Measurements from ENCODE around the gene SPATA13.
A peak's percentile ranks its signal among the peaks of the same experiment; 100 is the strongest.
"Not testable (repeated sequence)": the region's sequence is repeated elsewhere in the genome, so short reads cannot be mapped to it uniquely, and the experiment has no call there.

Gene SPATA13

GRCh38 chr13:24160458-24161009, at the start of gene SPATA13:
Gene SPATA13, plus strand, starts transcription at chr13:24160720. Its CDS starts 62,210 bp downstream, at chr13:24222930.
- DNase-seq = peak; percentile 93

DNA sequence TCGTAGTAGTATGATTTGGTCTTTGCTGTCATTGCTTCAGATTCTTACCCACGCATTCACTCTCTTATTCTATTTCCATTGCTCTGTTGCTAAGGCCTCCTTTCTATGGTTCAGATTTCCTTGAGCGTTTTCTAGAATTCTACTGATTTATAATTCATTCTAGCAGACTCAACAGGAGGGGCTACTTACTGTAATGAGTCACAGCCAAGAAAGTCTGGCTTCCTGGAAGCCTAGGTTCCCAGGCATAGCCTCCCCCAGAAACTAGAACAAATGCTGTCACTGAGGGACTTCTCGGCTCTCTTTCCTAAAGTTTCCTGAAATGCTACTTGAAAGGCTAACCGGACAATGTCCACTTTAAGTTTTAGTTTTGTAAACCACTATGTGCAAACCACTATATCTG, 47.7 kb upstream of the SPATA13 start:
- DNase-seq = no peak

DNA sequence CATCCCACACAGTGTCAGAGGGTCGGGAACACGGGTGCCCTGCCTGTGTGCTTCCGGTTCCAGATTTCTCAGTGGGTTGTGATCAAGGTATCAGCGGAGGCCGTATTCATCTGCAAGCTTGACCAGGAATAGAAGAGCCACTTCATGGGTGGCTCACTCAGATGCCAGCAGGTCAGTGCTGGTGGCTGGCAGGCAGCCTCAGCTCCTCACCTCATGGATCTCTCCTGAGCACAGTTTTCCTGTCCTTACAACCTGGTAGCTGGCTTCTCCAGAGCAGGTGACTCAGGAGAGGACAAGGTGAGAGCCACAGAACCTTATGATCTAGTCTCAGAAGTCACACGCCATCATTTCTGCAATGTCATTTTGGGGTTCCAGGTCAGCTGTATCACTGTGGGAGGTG, 44.8 kb upstream of the SPATA13 start:
- no peak for DNase-seq

GRCh38 chr13:24116131-24116530, 44.4 kb upstream of the SPATA13 start:
- DNase-seq = no peak

GRCh38 chr13:24118576-24118975, 41.9 kb upstream of the SPATA13 start:
- DNase-seq = no peak

DNA sequence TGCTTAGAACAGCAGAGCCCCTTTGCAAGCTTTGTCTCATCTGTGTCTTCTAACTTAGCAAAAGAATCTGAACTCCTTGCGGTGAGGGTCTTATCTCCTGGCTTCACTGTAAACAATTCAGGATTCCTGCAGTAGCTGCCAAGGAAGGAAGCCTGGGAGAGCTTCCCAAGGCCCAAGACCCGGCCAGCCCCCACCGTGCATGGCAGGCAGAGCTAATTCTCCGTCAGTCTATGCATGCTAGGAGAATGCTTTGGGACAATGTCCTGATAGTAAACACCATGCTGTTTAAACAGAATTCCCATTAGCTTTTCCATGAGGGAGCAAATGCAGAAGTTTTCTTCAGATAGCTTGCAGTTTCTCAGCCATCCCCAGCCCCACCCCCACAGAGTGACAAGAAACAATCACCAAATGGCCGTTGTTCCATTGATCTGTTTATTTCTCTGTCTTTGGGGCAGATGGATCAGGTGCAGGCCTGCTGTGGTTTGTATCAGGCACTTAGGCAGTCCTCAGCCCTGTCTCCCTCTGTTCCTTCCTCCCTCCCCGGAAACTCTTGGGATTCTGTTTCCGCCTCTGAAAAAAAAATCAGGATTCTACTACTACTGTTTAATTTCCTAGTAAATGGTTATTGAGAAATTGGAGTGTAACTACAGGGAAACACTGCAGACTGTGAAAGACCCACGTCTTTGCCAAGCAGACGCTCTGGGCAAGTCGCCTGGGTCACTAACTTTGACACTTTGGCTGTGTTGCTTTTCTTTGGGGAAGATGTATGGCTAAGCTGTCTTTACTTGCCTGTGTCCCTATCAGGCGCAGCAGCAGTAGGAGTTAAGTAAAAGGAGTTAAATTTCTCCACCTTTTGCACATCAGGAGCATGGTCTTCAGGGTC, 40.7 kb upstream of the SPATA13 start:
- no peak for DNase-seq

DNA sequence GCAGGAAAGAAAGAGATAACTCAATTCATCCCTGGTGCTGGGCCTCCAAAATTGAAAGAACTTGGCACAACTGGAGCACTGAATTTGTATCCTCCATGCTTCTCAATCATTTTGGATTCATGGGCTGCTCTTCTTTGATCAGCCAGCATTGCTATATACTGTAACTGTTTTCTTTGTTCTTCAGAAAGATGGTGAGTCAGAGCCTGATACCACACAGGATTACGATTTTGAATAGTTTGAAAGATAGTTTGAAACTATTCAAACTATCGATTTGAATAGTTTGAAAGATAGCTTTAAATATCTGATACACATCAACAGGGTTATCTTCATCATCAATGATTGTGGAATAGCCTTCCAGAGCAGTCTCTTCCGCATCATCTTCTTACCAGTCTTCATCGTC, 38.5 kb upstream of the SPATA13 start:
- DNase-seq = not testable (repeated sequence)

DNA sequence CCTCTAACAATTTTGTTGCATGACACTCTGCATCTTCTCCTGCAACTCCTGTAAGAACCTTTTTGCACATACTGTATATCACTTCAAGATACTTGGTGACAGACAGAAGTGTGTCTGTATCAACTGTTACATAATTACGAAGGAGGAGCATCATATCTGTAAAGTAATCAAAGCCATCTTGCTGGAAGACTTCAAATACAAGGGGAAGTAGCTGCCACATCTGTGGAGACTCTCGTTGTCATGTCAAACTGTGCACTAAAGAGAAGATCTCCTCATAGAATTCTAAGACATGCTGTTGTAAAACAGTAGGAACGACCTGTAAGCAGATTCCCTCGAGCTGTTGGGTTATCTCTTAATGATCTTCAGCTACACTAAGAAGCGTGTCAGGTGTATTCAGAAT, 38.0 kb upstream of the SPATA13 start:
- no peak for DNase-seq

DNA sequence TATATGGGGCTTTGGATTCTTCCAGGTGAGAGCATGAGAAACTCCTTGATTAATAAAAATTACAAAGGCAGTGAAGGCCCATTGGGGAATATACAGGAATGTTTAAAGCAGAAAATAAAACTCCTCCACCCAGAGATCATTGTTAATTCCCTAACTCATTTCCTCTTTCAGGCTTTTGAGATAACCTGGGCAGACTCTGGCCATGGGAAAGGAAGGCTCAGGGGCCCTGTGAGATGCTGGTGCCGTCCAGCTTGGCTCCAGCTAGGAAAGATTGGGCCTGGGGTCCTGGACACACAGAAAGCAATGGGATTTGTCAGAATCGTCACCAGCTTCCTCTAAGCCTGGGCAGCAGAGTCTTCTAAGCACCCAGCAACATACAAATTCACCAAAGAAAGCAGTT, 36.8 kb upstream of the SPATA13 start:
- DNase-seq = no peak

GRCh38 chr13:24124789-24125476, 35.6 kb upstream of the SPATA13 start:
- no peak for DNase-seq

- DNase-seq = no peak
Observed at GRCh38 chr13:24127116-24127631, 33.3 kb upstream of the SPATA13 start.

DNA sequence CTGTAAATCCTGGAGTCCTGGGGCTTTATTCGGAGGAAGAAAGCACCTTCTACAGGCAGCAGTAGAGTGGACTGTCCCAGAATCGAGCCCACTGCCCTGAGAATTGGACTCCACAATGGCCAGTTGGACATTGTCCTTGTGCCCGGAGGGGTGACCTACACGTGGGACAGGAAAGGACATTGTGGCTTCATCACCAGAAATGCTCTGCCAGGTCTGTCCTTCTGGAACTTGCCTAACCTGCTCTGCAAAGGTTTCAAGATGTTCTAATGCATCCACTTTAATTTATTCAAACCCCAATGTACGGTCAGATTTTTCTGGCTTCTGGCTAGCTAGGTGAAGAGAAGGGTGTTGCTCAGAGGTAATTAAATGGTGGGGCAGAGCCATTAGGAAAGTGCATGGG, 32.4 kb upstream of the SPATA13 start:
- no peak for DNase-seq

DNA sequence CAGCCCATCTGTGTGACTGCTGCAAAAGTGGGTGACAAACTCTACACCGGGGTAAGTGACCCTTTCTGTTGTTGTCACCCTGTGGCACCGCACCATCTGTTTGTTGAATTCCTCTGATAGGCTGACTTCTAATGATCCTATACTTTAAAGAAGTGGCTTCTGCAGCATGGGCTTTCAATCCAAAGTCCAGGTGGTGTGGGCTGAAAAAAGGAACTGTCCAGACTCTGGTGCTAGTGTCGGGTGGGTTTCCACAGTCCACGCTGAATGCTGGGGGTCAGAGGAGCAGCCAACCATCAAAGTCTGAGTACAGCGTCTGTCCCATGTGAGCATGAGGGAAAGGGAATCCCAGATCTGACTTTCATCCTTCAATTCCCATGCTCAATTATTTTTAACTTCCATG, 31.6 kb upstream of the SPATA13 start:
- DNase-seq = no peak

GRCh38 chr13:24129914-24130774, 30.4 kb upstream of the SPATA13 start:
- no peak for DNase-seq

GRCh38 chr13:24131749-24132148, 28.8 kb upstream of the SPATA13 start:
- no peak for DNase-seq

GRCh38 chr13:24133021-24133795, 27.3 kb upstream of the SPATA13 start:
- DNase-seq = no peak

DNA sequence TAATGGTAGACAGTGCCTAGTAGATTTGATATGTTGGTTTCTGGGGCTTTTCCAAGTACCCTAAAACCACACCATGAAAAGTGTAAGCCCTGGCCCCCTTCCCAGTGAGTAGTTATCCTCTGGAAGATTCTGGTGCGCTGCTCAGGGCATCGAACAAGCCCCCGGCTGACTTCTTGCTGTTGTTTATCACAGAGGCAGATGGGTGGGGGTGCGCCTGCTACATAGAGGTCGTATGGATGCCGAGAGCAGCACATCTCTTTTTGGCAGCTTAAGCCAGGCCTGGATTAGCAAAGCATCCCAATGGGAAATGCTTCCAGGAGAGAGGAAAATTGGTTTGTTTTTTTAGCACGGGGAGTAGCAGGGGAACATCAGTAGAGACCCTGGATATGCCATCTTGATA, 26.3 kb upstream of the SPATA13 start:
- no peak for DNase-seq

DNA sequence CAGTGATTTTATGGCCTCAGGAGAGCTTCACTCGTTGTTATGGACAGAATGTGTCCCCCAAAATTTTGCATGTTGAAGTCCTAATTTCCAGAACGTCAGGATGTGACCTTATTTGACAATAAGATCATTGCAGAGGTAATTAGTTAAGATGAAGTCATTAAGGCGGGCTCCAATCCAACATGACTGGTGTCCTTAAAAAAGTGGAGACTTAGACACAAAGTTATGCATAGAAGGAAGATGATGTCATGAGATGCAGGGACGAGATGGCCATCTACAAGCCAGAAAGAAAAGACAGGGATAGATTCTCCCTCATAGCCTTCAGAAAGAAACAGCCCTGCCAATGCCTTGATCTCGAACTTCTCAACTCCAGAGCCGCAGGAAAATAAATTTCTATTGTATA, 25.8 kb upstream of the SPATA13 start:
- no peak for DNase-seq

DNA sequence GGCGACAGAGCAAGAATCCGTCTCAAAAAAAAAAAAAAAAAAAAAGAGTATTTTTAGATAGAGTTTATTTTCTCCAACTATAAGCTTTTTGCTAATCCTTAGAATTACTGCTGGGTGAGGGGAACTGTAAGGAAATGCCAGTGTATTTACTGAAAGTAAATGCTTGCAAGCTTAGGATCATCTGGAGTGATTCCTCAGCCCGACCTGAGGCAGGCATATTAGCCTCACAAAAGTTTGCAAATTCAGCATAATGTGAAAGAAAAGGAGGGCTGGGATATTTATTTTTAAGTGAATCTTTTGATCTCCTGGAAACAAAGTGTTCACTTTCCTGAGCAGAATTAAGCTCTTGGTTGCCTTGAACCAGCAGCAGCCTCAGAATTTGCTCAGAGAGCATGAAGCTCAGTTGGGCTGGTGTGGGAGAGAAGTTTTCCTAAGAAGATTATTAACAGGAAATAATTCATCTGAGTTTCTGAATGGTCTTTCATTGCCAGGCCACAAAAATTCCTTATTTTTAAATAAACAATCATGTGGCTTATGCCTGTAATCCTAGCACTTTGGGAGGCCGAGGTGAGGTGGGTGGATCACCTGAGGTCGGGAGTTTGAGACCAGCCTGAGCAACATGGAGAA, 24.7 kb upstream of the SPATA13 start:
- DNase-seq = no peak

GRCh38 chr13:24138911-24139310, 21.6 kb upstream of the SPATA13 start:
- DNase-seq = no peak

GRCh38 chr13:24141333-24141910, 19.1 kb upstream of the SPATA13 start:
- DNase-seq = no peak

Measured in left hindlimb (tissue), 1 donor.